ENCODE data around the gene APOLD1.
A peak's percentile ranks its signal among the peaks of the same experiment; 100 is the strongest.
"Not testable (repeated sequence)": the region's sequence is repeated elsewhere in the genome, so short reads cannot be mapped to it uniquely, and the experiment has no call there.

The APOLD1 gene, protein sequence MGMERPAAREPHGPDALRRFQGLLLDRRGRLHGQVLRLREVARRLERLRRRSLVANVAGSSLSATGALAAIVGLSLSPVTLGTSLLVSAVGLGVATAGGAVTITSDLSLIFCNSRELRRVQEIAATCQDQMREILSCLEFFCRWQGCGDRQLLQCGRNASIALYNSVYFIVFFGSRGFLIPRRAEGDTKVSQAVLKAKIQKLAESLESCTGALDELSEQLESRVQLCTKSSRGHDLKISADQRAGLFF

DNA sequence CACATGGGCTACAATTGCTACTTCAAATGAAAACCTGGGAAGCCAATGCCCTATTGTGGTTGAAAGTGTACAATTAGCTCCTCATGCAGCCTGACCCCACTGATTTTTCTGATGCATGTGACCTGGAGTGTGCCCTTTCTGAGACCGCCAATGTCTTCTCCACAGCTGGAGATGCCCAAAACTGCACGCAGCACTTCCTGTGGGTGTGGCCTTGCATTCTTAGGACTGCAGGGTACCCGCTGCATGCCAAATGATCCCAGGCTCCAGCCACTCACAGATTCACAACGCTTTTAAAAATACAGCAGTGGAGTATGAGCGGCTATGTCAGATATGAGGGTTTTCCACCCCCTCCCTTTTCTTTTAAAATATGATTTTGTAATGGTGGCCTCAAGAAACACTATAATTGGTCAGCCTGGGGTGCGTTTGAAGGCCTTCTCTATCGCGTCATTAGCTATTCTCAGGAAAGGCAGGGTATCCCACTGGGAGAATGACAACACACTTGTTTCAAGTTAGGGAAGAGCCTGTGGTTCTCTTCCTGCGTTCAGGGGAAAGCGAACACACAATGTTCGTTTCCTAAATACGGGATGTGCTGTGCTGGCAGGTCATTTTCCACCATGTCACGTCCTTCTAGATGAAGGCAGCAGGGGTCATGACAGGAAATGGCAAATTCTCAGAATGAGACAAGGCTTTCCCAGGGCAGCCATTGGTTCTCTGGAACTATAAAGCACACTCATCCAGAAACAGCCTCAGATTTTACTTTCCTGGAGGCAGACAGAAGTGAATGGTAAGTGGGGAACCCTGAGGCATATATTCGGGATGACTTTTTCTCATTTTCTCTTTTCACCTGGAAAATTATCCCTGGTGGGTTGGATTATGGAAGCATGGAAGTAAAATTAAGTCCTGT is at the start of gene APOLD1:
APOLD1 (plus strand) TSS at position 749 of the 904 bp plus-strand sequence; CDS start at position 782, 33 bp downstream.
- no peak for DNase-seq

DNA sequence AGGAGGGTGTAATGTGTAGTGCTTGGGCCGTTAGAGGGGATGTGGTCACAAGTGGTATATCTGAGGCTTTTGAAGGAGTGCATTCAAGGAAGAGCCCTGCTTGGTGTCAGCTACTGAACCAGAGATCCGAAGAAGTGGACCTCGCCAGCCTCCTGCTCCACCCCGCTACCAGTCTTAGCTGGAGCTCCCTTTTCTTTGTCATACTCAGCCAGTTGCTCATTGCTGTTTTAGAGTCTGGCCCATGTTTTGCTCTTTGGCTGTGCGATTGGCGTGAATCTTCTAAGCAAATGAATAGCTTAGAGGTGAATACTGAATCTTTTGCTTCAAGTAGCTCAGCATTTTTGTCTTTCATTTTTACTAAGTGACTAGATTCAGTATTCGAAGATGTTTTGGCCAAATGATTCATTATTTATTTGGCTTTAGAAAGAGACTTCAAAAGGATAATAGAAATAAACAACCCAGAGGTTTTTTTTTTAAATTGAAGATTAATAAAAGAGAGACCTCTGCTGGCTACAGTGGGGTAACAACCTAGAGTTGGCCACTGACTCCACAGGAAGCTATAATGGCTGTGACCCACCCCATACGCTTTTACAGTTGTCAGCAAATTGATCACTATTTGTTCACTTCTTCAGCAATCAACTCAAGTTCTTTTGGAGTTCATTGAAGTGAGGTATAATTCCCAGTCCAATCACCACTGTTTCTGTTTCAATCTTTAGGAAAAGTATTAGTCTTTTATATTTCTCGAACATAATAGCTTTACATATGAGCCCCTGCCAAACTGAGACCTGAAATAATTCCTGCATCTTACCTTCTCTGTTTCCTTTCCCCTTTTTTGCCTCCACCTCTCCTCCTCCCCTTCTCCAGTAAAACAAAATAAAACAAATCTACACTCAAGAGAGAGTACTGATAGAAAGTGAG is 48.4 kb upstream of the APOLD1 start:
- DNase-seq: peak; percentile 62

DNA sequence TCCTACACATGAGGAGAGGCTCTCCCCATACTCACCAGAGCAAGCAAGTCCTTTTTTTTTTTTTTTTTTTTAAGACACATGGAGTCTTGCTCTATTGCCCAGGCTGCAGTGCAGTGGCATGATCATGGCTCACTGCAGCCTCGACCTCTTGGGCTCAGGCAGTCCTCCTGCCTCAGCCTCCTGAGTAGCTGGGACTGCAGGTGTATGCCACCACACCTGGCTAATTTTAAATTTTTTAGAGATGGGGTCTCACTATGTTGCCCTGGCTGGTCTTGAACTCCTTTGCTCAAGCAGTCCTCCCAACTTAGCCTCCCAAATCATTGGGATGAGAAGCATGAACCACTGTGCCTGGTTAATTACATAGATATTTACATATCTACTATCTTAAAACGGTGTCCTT is 47.3 kb upstream of the APOLD1 start:
- DNase-seq: not testable (repeated sequence)

DNA sequence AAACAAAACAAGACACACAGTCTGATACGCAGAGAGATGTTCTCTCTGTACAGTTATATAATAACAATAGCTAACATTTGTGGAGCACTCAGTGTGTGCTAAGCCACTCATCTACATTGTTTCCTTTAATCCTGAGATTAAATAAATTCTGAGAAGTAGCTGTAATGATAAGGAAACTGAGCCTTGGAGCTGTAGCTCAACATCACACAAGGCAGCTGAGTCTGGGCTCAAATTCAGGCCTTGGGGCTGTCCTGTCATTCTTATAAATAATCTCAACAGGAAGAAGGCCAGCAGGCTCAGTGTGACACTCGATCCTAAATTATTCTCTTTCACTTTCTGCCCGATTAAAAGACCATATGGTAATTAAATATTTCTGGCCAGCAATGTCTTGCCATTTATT is 43.8 kb upstream of the APOLD1 start:
- peak; percentile 24 for DNase-seq

DNA sequence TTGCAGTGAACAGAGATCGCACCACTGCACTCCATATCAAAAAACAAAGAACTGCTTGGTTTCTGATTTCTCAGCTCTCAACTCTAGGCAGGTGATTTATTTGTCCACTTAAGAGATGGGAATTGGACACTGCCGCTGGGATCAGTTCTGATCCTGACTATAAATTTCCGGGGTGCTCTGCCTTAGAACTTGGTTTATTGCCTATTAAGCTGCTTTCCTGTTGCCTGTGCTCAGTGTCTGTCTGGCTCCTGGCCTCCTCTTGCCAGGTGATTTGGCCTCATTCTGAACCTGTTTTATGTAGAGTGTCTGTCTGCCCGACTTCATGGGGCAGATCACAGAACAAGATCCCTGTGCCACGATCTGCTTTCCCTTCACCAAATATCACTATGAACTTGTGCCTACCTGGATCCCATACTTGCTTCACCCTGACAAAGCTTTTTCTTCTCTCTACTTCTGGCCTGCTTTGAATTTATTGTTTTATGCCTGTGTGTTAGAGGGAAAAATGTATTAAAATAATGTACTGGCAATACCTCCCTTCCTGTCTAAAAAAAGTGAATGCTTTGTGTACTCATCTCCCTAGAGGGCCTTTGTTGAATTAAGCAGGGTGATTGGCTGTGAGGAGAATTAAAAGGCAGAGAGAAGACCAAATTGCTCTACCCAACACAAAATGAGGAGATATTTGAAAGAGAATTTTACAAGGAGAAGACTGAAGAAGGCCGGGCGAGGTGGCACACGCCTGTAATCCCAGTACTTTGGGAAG is 40.7 kb upstream of the APOLD1 start:
- peak; percentile 21 for DNase-seq

DNA sequence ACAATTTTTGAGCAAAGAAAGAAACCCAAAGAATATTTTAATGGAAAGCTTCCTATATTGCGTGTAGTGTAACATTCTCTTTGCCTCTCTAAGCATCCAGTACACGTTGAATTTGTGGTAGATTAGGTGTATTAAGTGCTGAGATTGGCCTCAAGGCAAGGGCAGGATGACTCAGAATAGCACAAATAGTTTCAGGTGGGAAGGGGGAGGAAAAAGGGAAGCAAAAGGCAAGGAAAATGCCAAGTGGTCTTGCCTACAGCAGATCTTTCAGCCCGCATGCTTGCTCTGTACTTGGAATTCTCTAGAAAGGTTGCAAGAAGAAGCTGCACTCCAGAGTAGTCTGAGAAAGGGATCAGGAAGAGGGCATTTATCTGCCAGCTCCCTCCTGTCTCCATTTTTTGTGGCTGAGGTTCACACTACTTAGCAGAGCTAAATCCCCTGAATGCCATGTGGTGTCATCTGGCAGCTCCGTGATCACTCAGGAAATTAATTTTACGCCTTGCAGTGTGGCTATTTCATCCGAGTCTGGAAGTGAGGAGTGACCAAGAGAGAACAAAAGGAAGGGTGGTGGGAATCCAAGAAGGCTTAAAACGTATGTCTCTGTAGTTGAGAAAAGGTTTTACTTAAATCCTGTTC is 39.8 kb upstream of the APOLD1 start:
- DNase-seq: peak; percentile 96

DNA sequence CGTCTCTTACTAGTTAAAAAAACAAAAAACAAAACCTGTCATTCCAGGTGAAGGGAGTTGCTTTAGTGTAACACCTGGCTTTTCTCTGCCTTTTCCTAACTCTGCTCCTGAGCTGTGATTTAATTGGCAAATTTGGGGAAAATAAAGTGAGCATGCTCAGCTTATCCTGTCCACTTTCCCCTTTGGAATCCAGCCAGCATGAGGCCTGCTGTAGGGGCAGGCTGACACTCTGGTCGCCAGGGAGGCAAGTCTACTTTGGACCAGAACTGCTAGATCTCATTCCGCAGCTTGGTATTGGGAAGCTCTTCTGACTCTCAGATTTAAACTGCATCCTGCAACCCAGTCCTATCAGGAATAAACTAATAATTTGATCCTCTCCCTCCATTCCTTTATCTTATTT is 38.2 kb upstream of the APOLD1 start:
- peak; percentile 37 for DNase-seq

DNA sequence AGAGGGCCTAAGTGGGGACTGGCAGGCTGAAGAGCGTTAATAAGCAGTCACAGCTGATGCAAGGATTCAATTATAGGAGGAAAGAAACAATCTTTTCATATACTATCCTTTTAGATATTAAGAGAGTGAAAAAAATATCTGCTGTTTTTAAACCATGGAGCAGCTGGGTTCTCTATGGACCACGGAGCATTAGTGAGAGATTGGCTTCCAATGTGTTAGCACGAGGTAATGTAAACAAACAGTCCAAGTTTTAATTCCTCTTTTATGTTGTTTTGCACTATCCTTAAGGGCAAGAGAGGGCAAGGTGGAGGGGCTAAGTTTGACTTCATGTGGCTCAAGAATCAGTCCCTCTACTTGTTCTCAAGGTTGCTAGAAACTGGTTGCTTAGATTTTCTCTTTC is 37.4 kb upstream of the APOLD1 start:
- DNase-seq: peak; percentile 15

DNA sequence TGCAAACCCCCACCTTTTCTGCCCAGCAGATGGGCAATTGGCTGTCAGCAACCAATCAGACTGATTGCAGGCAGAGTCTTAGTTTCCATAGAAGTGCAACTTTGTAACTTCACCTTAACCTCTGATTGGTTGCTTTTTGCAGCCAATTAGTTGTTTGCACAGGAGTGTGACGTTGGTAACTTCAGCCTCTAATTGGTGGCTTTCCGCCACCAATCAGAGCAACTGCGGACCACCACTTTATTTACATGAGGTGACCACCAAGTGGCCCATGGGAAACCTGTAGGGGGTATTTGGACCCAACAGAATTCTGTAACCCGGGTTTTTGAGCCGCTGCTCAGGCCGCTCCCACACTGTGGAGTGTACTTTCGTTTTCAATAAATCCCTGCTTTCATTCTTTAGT is 36.0 kb upstream of the APOLD1 start:
- DNase-seq: no peak

DNA sequence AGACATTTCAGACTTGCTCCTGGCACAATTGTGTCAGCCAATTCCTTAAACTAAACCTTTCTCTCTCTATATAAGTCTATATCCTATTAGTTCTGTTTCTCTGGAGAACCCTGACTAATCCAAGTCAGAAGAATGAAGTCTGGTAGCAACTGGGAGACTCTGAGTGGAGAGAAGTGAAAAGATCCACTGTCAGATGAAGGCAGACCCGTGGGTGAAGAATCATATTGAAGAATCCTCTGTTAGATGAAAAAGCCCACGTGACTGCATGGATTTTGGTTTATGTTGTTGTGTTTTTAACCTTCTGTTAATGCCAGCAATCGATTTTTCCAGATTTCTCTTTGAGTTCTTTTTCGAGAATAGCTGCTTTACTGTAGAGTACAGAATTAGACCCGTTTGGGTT is 29.5 kb upstream of the APOLD1 start:
- no peak for DNase-seq

DNA sequence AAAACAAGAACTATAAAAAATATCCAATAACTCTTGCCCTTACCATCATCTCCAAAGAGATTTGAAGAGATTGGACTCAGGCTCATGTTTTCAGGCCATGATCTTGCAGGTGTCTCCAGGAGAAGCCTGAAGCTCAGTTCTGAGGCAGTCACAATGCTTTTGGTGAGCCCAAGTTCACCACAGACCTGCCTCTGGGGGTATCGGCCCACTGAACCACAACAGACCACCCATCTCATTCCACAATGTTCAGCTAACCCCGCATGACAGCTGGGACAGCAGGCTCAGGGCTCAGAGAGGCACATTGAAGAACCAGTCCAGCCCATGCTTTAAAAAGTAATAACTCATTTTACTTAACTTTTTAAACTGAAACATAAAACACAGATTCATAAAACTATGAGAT is 28.3 kb upstream of the APOLD1 start:
- DNase-seq: no peak

DNA sequence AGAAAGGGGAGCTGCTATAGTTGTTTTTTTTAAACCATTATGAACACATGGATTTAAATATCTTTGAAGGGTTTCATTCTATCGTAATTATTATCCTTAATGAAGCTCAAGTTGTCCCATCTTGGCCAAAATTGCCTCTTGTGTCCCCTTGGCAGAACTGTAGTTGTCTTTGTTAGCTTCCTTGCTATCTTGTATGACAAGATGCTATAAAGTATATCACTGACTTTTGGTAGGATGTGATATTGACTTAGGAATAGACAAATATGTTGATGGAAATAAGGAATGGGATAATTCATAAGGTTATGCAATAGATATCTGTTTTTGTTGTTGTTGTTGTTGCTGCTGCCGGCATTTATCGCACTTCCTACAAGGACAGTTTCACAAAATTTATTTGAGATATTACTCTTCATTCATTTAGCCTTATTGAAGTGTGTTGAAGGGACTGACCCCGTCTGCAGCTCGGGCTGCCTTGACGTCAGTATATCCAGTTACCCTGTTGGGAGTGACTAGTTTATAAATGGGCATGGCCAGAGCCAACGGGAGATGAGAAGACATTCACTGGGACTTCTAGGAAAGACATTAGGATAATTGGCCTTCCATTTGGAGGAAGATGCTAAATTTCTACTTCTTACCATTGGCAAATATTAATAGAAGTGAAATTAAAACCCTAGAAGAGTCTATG is 26.1 kb upstream of the APOLD1 start:
- no peak for DNase-seq

DNA sequence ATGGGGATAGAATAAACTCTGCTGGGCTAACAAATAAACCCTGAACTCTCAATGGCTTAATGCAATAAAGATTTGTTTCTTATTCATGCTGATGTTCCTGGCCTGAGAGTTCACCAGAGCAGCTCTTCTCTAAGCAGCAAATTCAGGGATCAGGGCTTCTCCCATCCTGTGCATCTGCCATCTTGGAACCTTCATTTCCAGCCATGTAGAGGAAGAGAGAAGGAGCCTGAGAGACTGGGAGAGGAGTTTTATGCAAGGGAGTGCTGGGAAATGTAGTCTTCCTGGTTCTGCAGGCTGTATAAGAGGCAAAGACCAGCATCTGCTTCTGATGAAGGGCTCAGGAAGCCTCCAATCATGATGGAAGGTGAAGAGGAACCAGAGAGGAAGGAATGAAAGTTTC is 20.6 kb upstream of the APOLD1 start:
- peak; percentile 29 for DNase-seq

DNA sequence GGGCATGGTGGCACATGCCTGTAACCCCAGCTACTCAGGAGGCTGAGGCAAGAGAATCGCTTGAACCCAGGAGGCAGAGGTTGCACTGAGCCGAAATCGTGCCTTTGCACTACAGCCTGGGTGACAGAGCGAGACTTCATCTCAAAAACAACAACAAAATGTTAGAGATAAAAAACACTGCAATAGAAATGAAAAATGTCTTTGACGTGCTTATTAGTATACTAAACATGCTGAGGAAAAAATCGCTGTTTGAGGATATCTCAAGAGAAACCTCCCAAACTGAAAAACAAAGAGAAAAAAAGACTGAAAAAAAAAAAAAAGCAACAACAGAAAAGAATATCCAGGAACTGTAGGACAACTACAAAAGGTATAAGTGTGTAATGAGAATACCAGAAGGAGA is 15.2 kb upstream of the APOLD1 start:
- DNase-seq: no peak

DNA sequence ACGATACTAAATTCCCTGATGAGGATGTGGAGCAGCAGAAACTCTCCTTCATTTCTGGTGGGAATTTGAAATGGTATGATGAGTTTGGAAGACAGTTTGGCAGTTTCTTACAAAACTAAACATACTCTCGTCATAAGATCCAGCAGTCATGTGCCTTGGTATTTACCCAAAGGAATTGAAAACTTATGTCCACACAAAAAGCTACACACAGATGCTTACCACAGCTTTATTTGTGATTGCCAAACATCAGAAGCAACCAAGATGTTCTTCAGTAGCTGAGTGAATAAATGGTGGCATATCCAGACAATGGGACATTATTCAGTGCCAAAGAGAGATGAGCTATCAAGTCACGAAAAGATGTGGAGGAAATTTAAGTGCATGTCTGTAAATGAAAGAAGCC is 10.7 kb upstream of the APOLD1 start:
- DNase-seq: no peak

DNA sequence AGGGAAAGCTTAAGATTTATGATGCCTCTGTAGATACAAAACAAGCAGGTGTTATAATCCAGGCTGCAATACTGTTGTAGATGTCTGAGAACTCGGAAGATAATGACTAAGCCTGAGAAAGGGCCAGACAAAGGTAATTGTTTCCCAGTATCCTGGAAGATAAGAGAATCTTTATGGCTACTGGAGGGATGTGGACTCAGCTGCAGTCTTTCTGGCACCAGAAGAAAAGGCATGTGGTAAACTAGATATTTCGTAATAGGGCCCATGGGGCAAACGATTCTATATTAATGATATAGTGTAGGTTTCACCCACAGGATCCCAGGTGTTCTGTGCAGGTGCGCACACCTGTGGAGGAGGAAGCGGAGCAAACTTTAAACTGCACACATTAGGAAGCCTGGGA is 9.2 kb upstream of the APOLD1 start:
- no peak for DNase-seq

DNA sequence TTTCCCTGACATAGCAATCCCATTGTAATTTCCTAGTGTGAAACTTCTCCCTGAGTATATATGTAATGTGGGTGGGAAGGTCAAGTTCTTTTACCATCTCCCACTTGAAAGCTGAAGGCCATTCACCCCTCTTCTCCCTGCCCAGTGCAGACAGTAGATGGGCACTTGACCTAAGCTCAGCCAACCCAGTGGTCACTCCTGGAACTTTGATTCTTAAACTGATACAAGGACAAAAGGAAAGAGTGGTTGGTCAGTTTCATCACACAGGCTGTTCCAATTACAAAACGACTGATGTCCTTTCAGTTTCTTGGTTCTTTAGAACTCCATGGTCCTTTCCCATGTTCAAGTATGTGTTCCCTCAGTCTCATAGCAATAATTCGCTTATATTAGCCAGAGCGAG is 8.4 kb upstream of the APOLD1 start:
- no peak for DNase-seq

DNA sequence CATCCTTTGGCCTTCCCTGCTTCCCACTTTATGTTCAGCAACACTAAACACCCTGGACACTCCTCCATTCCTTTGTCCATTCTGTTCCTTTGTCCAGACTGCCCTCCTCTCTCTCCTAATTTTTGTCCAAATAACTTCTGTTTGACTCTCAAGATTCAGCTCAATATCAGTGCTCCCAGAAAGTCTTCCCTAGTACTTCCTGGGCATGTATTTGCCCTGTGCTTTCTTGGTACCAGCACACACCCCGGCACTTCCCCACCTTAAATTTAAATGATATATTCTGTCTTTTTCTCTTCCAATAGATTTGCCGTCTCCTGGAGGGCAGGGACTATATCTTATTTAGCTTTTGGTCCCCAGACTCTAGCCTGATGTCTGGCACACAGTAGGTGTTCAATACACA is 6.5 kb upstream of the APOLD1 start:
- no peak for DNase-seq

DNA sequence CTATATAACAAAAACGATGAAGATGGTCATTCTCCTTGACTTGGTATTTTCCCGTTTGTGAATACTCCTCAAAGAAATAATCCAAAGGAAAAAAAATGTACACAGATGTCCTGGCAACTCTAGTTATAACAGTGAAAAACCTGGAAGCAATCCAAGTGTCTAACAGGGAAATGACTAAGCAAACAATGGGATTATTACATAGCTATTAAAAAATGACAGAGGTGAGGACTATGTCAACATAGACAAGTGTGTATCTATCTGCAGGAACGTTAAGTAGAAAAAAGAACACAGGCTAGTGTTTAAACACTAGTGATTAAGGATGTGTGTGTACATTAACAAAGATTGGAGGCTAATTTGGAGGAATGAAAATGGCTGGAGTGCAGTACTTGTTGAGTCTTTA is 5.9 kb upstream of the APOLD1 start:
- DNase-seq: peak; percentile 50

DNA sequence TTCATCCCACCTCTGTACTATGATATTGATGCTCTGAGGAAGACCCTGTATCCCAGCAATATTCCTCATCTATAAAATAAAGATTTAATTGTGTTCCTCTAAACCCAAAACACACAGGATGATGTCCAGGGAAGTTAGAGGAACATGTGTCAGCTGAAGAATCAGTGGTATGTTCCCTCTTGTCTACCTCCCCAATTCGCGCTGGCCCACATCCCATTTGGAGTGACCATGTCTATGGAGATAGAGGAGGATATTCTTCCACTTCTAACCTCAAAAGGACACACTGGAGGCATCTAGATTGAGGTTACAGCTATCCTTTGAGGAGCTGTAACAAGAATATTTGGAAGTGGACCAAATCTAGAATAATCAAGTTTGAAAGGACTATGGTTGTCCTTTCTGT is 1.3 kb upstream of the APOLD1 start:
- DNase-seq: no peak

DNA sequence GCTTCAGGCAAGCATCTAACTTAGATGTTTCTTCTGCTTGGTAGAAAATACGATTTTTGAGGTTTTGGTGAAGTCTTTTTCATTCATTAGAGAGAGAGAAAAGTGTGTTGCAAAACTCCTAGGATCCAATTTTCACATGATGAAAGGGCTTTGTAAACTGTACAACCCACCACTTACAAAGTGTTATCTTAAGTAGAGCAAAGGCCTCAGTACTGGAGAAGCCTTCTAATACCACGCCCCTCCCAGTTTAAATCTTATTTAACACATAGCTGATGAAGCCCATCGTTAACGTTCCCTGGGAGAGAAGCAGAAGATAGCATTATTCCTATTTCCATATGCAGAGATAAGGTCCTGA is 869 bp downstream of the APOLD1 start:
- DNase-seq: peak; percentile 74

All from NCI-H82 (cell line).